AG09319 (cell line): ENCODE data around the gene DDX49.

Experiments
- DNase-seq: peaks from one replicate; pipeline ENCODE4 v3.0.0-alpha.2; 2010; ENCODE audit warnings: low read depth; ENCODE audit errors: extremely low read depth
- CTCF ChIP-seq: IDR thresholded peaks from 2 replicates; pipeline ENCODE4 v1.5.1; 2011; ENCODE audit warnings: low read depth, mild to moderate bottlenecking, inconsistent platforms, low read length, moderate library complexity

The DDX49 gene

GRCh38 chr19:18972301-18972811, 52.8 kb downstream of the DDX49 start:
- DNase-seq = peak; percentile 39
- TF ChIP-seq CTCF = no peak

DNA sequence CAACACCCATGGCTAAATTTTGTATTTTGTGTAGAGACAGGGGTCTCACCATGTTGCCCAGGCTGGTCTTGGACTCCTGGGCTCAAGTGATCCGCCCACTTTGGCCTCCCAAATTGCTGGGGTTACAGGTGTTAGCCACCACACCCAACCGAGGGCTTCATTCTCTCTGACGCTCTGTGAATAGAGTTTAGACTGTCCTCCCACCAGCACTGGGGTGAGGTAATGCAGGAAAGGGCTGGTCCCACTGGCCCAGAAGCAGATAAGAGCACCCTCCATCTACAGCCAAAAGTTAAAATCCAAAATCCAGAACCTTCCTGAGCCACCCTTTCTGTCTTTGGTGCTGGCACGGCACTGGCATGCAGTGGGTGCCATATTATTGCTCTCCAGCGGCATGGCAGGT, 53.3 kb downstream of the DDX49 start:
- no peak for TF ChIP-seq CTCF
- DNase-seq = no peak

DNA sequence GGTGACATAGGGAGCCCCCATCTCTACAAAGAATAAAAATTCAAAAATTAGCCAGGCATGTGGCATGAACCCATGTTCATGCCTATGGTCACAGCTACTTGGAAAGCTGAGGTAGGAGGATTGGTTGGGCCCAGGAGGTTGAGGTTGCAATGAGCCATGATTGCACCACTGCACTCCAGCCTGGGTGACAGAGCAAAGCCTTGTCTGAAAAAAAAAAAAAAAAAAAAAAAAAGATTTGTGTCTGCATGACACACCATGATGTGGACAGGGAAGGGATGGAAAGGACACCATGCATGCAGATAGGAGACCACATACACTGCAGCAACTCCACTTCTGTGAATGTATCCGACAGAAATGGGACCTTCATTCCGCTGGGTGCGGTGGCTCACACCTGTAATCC, 55.5 kb downstream of the DDX49 start:
- no peak for TF ChIP-seq CTCF
- DNase-seq = no peak

DNA sequence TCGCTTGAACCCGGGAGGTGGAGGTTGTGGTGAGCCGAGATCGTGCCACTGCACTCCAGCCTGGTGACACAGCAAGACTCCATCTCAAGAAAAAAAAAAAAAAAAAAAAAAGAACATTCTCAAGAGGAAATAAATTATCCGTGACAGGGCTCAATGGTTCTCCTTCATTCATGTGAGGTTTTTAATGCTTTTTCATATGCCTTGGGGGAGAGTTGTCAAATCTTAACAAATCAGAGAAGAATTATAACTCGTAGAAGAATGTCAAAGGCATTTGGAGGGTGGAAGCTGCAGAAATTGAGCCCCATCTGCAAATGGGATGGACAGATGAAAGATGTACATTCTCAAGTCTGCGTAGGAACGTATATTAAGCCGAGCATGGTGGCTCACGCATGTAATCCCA, 56.4 kb downstream of the DDX49 start:
- no peak for DNase-seq
- no peak for TF ChIP-seq CTCF
